ENCODE measurements around the gene CTTNBP2.
"Not testable (repeated sequence)": the region's sequence is repeated elsewhere in the genome, so short reads cannot be mapped to it uniquely, and the experiment has no call there.

Gene CTTNBP2

DNA sequence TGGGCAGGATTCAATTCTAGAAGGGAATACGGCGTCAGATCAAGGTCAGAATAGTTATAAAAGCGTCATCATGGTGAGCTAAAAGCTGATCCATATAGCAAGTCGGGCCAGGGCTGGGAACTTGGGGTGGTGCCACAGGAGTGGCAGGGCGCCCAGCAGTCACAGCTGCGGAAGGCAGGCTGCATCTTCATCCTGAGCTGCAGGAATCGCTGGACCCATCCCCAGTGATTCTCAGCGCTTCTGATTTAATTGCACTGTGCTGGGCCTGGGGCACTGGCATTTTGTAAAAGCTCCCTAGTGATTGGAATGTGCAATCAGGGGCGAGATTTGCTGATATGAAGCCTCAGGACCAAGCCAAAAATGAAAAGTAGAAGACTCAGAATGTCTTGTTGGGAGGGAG lies 135.3 kb downstream of the CTTNBP2 start:
- DNase-seq: no peak

DNA sequence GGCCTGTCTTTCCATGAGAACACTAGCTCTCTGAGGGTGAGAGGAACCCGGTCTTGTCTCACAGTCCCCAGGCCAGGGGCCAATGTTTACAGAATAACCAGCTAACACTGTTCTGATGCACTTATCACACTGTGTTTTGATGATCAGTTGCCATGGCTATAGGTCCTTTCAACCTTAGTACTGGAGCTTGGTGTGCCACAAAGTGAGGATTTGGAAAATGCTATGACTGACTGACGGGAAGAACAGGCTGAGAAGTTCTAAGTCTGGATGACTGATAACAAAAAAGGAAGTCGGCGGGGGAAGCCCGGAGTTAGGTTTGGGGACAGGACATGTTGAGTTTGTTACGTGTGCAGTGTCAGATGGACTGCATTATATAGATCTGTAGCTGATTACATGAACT lies 141.8 kb downstream of the CTTNBP2 start:
- DNase-seq: no peak

DNA sequence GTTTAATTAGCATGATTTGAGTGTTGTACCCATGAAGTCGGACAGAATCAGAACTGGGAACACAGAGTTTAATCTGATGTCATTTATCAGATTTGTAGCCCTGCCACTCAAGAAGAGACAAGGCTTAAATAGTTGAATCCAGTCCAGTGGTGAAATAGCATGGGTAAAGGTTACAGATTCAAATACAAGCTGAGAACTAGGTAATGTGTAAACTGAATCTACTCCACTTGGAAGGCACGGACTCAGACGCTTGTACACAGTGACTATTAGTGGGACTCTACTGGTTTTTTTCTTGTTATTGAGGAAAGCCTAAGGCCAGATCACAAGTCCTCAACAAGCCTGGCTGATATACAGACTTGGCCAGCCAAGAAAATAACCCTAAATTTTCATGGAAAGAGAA lies 142.9 kb downstream of the CTTNBP2 start:
- DNase-seq: no peak

DNA sequence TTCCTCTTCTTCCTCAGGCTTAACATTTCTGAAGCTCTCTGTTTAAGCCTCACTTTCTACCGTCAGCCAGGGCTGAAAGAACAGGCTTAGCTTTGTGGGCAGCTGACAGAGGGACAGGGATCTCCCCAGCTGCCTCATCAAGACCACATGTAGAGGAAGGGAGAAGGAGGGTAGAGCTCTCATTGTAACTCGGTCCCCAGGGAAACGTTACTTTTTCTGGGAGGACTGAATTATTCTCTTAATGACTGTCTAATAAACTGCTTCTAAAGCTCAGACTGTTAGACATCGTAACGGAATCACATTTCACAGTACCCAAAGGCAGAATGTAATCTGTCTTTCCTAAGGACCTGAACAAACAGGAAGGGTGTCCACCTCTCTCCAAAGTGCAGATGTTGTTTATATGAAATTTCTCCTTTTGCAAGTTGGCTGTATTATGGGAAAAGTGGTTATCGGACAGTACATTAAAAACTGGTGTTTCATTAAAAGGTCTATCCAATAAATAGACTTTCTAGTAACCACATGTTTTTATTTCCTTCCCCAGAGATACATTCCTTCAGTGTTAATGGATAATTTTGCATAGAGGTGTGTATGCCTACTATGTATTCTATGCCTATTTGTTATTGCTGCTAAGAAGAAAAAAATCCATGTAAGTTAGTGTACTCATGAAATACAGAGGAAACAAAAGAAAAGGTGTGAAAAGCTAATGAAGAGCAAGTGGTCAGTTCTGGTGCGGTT lies 144.2 kb downstream of the CTTNBP2 start:
- no peak for DNase-seq

DNA sequence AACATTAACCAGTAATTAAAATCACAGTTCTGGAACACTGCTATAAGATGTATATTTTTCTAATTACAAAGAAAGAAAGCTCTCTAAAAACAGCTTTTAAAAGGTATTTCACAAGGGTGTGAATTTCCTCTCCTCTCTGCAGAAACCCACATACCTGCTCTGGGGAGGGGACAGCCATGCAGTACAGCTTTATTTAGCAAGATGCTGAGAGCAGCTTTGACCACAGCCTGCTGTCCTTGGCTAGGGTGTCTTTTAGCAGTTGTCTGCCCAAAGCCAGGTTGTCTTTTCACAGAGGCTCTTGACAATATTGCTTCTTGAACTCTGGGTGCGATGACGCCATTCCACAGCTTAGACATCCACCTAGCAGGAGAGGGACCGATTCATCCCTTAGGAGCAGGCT lies 148.3 kb downstream of the CTTNBP2 start:
- DNase-seq: no peak

DNA sequence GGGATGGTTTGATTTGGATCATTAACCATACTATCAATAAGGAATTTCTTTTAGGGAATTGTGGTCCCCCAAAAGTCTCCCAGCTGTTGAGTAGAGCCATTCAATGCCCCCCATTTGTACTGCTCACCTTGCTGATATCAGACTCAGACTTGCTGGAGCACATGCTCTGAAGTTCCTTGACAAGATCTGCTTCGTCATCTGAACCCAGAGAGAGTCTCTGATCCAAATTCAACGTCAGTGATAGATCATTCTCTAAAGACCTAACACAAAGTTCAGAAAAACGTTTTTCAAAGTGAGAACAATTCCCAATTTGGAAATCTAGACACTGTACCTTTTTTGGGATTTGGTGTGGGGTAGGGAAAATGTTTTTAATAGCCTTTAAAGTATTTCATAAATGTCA lies 153.9 kb downstream of the CTTNBP2 start:
- DNase-seq: no peak

DNA sequence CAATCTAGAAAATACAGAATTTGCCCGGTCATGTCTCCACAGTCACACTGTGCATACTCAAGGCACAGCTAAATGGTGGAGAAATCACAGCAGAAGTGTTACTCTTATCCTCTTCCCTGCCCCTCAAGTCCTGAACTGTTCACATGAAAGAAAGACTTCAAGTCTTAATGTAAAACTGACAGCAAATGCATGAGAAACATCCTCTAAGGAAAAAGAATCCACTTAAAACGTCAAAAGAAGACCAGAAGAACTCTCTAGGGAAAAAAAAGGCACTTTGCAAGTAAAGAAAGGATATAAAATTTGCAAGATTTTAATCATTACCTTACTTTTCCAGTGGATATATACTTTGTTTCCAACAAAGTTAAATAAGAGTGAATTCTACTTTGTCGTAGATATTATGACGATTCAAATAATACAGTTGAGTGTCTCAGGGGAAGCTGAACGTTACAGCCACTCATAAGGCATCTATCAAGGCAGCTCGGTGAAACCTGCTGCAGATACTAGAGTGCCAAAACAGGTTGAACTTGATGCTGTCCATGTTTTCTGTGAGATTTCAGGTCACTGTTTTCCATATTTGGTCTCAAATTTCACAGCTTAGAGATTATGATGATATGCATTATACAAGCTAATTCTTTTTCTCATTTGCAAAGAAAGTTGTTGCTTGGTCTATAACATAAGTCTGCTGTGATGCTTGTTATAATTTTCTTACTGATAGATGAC lies 155.0 kb downstream of the CTTNBP2 start:
- no peak for DNase-seq

DNA sequence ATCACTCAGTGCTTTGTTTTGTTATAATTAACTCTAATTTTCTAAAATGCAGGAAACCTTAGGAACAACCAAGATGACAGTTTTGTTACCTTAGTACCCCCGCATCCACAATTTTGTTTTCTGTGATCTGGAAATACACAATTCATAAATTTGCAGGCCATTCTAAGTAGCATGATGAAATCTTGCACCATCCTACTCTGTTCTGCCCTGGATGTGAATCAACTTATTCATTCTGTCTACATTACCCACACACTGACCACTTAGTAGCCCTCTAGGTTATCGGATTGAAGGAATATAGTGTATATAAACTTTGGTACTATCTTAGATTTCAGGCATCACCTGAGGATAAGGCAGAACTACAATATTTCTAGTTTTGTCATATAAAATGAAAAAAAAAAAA lies 155.9 kb downstream of the CTTNBP2 start:
- no peak for DNase-seq

DNA sequence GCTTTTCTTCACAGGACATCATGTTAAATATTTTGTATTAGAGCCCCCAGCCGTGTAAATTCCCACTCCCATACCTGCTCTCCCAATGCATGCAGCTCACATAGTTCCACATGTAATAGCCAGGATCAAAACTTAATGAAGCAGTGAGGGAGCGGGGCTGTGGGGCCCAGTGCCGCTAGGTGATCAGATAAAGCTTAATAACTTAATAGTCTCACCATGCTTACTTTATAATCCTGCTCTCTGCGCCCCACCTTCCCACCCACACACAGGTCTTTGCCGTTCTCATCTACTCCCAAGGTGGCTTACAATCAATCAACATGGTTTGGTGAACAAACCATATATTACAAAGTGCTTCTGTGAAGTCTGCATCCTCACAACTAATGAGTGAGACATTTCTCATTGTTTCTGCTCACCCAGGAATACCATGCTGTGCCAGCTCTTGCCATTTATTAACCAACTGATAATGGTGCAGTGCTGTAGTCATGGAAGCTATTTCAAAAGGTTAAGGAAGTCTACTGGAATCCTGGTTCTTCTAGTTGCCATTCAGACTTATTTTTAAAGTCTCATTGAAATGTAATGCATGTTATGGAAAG lies 156.4 kb downstream of the CTTNBP2 start:
- DNase-seq: no peak

DNA sequence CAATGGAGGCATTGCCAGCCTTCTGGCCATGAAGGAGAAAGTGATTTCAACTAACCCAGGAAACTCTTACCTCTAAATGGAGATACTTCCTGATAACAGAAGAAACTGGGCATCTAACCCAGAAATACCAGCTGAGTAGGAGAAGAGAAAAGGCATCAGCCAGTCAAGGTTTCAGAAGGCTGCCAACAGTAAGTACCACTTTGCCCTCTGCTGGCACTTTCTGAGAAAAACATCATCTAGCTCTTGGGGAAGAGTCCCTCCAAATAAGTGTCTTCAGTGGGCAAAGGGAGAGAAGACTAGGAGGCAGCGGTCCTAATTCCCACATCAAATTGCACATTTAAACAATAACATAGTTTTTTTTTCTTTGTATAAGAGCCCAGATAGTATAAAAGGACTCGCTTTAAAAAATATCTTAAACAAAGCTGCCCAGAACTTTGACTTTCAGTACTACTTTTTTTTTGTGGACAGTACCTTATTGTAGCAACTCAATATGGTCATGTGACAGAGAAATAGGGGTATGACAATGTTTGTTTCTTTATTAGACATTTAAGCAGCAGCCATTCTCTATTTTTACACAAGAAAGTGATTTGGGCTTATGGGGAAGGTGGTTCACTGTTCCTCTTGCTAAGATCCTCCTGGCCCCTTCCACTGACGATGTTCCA lies 157.3 kb downstream of the CTTNBP2 start:
- DNase-seq: peak; percentile 33

DNA sequence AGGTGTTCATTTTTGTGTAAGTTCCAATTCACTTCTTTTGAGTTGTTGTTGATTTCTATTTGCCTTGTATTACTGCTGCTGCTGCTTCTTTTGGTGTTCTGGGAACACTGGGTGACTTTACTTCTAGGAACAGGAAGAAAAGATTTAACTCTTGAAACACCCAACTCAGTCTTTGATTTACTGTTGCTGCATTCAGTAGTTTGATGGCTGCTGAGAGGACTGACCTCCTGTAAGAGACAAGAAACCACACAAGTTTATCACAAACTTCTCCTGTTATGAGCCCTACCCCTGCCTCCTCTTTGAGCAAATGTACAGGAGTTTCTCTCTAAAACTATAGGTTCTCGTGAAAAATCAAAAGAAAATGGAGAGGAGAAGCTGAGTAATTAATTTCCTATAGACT lies 161.7 kb downstream of the CTTNBP2 start:
- DNase-seq: no peak

DNA sequence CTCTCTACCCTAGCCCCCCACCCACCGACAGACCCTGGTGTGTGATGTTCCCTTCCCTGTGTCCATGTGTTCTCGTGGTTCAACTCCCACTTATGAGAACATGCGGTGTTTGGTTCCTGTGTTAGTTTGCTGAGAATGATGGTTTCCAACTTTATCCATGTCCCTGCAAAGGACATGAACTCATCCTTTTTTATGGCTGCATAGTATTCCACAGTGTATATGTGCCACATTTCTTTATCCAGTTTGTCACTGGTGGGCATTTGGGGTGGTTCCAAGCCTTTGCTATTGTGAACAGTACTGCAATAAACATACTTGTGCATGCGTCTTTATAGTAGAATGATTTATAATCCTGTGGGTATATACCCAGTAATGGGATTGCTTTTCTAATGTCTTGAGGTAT lies 165.1 kb downstream of the CTTNBP2 start:
- not testable (repeated sequence) for DNase-seq

DNA sequence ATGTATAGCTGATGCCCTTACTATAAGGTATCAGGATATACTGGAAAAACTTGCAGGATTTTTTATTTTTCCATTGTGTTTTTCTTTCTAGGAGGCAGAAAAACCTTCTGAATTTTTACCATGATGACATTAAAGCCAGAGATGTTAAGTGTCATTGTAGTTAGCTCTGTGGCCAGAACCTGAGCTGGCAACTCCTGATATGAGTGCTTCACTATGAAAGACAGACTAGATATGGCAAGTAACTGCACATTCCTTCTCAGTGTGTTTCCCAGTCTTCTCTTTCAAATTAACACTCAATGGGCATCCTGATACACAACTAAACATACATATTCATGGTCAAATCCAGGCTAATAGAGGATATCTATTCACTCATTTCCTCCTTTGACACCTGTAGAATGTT lies 166.2 kb downstream of the CTTNBP2 start:
- DNase-seq: no peak

DNA sequence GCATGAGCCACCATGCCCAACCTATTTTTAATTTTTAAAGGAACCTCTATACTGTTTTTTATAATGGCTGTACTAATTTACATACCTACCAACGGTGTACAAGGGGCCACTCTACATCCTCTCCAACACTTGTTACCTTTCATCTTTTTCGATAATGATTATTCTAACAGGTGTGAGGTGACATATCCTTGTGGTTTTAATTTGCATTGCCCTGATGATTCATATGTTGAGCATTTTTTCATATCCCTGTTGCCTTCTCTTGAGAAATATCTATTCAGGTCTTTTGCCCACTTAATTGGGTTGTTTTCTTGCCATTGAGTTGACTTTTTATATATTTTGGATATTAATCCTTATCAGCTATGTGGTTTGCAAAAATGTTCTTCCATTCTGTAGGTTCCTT lies 167.0 kb downstream of the CTTNBP2 start:
- DNase-seq: no peak

DNA sequence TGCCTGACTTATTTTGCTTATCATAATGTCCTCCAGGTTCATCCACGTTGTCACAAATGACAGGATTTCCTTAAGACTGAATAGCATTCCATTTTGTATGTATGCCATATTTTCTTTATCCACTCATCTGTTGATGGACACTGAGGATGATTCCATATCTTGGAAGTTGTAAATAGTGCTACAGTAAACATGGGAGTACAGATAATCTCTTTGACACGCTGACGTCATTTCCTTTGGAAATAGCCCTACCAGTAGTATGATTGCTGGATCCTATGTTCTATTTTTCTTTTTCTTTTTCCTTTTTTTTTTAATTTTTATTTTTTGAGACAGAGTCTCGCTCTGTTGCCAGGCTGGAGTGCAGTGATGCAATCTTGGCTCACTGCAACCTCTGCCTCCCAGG lies 167.6 kb downstream of the CTTNBP2 start:
- DNase-seq: no peak

DNA sequence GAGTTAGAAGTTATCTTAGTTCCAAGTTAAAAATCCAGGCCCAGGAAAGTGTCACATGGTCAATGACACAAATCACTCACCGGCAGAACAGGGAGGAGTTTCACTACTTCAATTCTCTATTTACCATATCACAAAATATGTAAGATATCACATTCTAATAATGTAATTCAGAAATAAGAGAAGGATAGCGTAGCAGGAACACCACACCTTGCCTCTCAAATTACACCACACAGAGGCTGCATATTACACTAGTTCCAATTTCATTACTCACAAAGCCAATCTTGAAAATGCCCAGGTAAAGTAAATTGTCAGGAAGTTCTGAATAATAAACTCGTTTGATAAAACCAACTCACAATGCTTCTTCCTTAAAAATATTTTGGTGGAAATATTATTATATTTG lies 169.2 kb downstream of the CTTNBP2 start:
- DNase-seq: no peak

DNA sequence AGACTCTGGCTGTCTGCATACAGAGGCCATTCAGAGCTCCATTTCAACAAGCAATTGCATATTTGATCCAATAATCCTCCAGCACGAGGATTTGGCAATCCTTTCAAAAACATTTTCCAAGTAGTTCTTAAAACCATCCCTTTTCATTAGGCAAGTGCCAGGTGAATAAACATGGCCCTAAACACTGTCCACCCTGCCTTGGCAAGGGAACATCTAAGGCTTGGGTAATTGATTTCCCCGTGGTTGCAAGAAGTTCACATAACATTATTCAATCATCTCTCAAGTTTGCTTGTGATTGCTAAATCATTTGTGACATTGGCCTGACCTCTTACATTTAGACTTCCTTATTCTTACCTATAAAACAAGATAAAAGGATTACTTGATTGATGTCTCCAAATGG lies 175.2 kb downstream of the CTTNBP2 start:
- no peak for DNase-seq

DNA sequence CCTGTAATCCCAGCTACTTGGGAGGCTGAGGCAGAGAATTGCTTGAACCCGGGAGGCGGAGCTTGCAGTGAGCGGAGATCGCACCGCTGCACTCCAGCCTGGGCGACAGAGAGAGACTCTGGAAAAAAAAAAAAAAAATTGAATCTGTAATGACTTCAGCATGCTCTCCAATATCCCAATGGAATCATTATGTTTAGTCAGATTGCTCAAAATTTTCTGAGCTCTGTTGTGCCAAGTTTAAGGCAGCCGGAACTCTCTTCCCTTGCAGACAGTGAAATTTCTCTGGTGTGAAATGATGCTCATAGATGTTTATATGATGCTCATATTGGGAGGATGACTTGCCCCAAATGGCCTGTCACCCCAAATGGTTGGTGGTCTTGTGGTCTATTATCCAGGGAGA lies 180.9 kb downstream of the CTTNBP2 start:
- no peak for DNase-seq

DNA sequence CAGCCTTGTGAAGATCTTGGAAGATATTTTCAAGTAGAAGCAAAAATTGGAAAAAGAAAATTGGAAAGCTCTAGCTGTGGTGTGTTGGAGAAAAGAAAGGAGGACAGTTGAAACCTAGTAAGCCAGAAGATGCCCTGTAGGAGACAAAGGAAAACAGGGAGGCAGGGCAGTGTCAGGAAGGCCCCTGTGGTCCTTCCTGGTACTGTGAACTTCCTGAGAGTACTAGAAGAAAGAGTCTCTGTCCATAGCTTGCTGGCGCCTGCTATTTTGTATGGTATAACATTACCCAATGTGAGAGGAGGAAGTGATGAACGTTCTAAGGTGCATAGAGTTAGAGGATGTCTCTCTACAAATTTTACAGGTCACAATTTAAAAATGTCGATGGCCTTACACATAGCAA lies 183.1 kb downstream of the CTTNBP2 start:
- no peak for DNase-seq

DNA sequence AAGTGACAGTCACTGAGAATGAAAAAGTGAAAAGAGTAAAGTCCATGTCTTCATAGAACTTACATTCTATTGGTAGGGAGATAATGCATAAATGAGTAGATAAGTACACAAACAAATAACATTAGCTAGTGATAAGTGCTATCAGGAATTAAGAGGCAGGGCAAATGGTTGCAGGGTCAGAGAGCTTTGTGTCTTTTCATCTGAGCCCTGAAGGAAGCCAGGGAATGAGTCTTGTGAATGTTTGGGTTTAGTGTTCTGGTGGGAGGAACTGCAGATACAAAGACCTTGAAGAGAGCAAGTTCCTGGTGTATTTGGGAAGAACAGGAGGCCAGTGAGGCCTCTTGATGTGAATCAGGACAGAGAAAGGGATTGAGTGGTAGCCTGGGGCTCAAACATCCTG lies 183.8 kb downstream of the CTTNBP2 start:
- DNase-seq: no peak

DNA sequence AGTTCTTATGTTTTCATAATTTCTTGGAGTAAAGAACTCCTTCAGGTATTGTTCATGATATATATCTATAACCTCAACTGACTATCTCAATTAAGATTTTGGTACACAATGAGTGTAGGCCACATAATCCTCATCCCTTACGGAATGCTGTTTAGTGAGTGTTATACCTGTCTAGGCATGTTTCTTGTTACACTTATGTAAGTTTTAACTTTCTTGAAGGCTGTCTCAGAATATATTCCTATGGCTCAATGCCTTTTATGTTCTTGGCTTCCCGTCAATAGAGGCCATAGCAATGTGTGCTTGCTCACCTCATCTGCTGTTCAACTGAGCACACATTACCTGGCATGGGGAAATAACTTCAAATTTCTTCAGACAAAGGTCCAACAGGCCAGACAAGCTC lies 185.1 kb downstream of the CTTNBP2 start:
- no peak for DNase-seq

DNA sequence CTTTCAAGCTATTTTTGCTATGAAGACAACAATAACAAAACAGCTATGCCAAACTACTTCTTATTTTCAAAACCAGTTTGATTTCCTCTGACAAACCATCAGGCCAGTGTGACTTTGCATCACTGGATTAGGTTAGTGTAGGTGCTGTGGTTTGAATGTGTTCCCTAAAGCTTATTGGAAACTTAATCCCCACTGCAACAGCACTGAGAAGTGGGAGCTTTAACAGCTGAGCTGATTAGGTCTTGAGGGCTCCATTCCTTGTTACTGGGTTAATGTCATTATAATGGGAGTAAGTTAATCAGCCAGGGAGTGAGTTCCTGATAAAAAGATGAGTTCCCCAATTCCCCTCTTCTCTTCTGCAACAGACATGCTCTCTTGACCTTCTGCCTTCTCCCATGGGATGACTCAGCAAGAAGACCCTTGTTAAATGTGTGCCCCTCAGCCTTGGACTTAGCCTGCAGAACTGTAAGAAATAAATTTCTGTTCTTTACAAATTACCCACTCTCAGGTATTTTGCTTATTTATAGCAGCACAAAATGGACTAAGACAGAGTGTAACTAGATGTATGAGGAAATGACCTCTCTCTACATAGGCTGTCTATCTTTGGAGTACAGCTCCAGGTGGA lies 186.8 kb downstream of the CTTNBP2 start:
- no peak for DNase-seq

DNA sequence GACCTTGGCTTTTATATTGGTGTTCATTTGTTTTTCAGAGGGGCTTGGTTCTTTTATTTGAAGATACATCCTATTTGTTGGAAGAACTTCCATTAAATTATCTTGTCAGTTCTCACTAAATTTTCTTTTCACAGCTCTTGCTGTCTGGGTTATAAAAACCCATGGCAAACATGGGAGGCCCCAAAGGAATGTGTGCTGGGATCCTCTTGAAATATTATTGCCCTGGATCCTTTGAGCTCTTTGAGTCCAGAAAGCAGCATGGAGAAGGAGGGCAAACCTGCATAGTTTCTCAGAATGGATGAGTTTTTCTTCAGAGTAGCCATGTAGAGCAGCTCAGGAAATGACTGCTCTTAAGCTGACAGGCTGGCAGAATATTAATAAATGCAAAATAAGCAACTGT lies 187.4 kb downstream of the CTTNBP2 start:
- DNase-seq: no peak
